LNCaP clone FGC (cell line): ENCODE results near the gene TRIB2.

Experiments used
- DNase-seq: peaks from one replicate; pipeline ENCODE4 v3.0.0-alpha.2; 2011; ENCODE audit warnings: low read depth
- H3K4me3 ChIP-seq: 2 replicates; pipeline ENCODE4 v1.5.1; 2011; ENCODE audit warnings: mild to moderate bottlenecking, low read depth, low read length, control low read depth
- CTCF ChIP-seq: IDR thresholded peaks from 2 replicates; pipeline ENCODE4 v1.5.1; 2012; ENCODE audit warnings: mild to moderate bottlenecking; ENCODE audit not compliant: control insufficient read depth, insufficient read depth; ENCODE audit errors: extremely low read depth

Gene TRIB2

GRCh38 chr2:12720278-12720620, 3.5 kb downstream of the TRIB2 start:
- H3K4me3 ChIP-seq: no peak overlapping the region
- no peak for TF ChIP-seq CTCF
- DNase-seq: no peak

GRCh38 chr2:12720754-12721378, 4.1 kb downstream of the TRIB2 start:
- TF ChIP-seq CTCF: no peak

GRCh38 chr2:12721566-12722446, 5.1 kb downstream of the TRIB2 start:
- TF ChIP-seq CTCF: no peak
- DNase-seq: no peak
- H3K4me3 ChIP-seq: no peak overlapping the region

More at GRCh38 chr2:12720754-12721378, 4.1 kb downstream of the TRIB2 start:
- H3K4me3 ChIP-seq: no peak overlapping the region
- no peak for DNase-seq

- TF ChIP-seq CTCF: no peak
- DNase-seq: no peak
- H3K4me3 ChIP-seq: no peak overlapping the region
Observed at GRCh38 chr2:12722447-12723316, 5.9 kb downstream of the TRIB2 start.

GRCh38 chr2:12723736-12724463, 7.2 kb downstream of the TRIB2 start:
- H3K4me3 ChIP-seq: no peak overlapping the region
- TF ChIP-seq CTCF: no peak
- DNase-seq: no peak
